Transverse colon (tissue), 4 donors: ENCODE results near the gene HIPK4. TPM values are rescaled to one million over a fixed set of nuclear protein-coding genes. Genes with fewer than 3 reads are reported as not detected.
A peak's percentile ranks its signal among the peaks of the same experiment; 100 is the strongest.

Experiments used
- DNase-seq: peaks from one replicate; pipeline ENCODE4 v3.0.0-alpha.2; 2019
- H3K27ac ChIP-seq, 4 donors: fragments of 200-600 bp; sonication (generic); 2 replicates each; pipeline ENCODE4 v1.5.1; 2016 to 2018; ENCODE audit warnings: inconsistent platforms in 4 of 4
- H3K27me3 ChIP-seq: fragments of 200-600 bp; sonication (generic); 2 replicates; pipeline ENCODE4 v1.5.1; 2017; ENCODE audit warnings: inconsistent platforms
- H3K36me3 ChIP-seq, 4 donors: fragments of 200-600 bp; sonication (generic); 2 replicates each; pipeline ENCODE4 v1.5.1; 2017 to 2019; ENCODE audit warnings: inconsistent platforms in 4 of 4
- H3K4me1 ChIP-seq, 4 donors: fragments of 200-600 bp; sonication (generic); 2 replicates each; pipeline ENCODE4 v1.5.1; 2017 to 2020; ENCODE audit warnings: inconsistent platforms in 4 of 4
- H3K4me3 ChIP-seq, 4 donors: fragments of 200-600 bp; sonication (generic); 1 replicate in 1 of 4; 2 replicates in 3 of 4; pipeline versions ENCODE4 v1.5.1 to v1.6.1; 2017 to 2019; ENCODE audit warnings: inconsistent platforms in 4 of 4
- H3K9me3 ChIP-seq, 2 donors: fragments of 200-600 bp; sonication (generic); 2 replicates each; pipeline ENCODE4 v1.5.1; 2017 to 2019; ENCODE audit warnings: inconsistent platforms in 2 of 2
- CTCF ChIP-seq, 5 experiments: fragments of 200-600 bp in 3 of 5; fragments of 450-650 bp in 2 of 5; sonication (generic) in 3 of 5; IDR thresholded peaks; 1 replicate in 2 of 5; 2 replicates in 3 of 5; pipeline ENCODE4 v1.5.1; 2016 to 2017; ENCODE audit warnings: antibody characterized with exemption in 5 of 5, inconsistent platforms in 3 of 5, mild to moderate bottlenecking in 2 of 5, moderate library complexity in 1 of 5
- EP300 ChIP-seq: sonication (generic); formaldehyde crosslinking; IDR thresholded peaks from one replicate; pipeline ENCODE4 v1.6.1; 2017; ENCODE audit warnings: antibody characterized with exemption, low read depth
- POLR2A ChIP-seq: fragments of 450-650 bp; IDR thresholded peaks from one replicate; pipeline ENCODE4 v1.6.1; 2016; ENCODE audit warnings: antibody characterized with exemption, mild to moderate bottlenecking, moderate library complexity
- POLR2AphosphoS5 ChIP-seq, 3 donors: sonication (generic); formaldehyde crosslinking; IDR thresholded peaks; one replicate each; pipeline ENCODE4 v1.6.1; 2016; ENCODE audit warnings: antibody characterized with exemption in 3 of 3
- WGBS, 2 donors: methylation state at CpG; one replicate each; pipeline ENCODE4 v1.1.5; 2018; ENCODE audit warnings: low coverage in 1 of 2; 5-methylcytosine and 5-hydroxymethylcytosine counted together
- in situ Hi-C, 4 donors: fragments of 200-750 bp; cut with MboI; loops; one replicate each; pipeline versions ENCODE4 v1.15.0 to v1.15.1; 2017; ENCODE audit warnings: low sequenced_read_pairs in 3 of 4, low pct_ligation_motif_present in 1 of 4, low pct_unique_long_range_greater_than_20kb in 1 of 4
- intact Hi-C: fragments of 100-400 bp; cut with DNase I; formaldehyde crosslinking; loops from one replicate; pipeline ENCODE4 v1.15.1; 2023; ENCODE audit warnings: low total_unique reads
- total RNA-seq, 4 donors: library from RNA; depleted of rRNA; stranded (reverse); fragments of >200 nt; gene quantifications; one replicate each; pipeline ENCODE4 v1.1.0, GENCODE V29; 2016

The HIPK4 gene
- total RNA-seq, 4 donors from 2014 or later: 0.48 TPM; not detected in 3

- Histone ChIP-seq H3K27ac (no peak overlapping the region), H3K27me3 (no peaks in the 10 kb centered on the region), H3K9me3 (no peaks in the 10 kb centered on the region), H3K4me3 (no peak overlapping the region), H3K4me1 (peaks cover 0 to 4% (median 0%) of the 10 kb centered on the region in 4 donors), H3K36me3 (no peaks in the 10 kb centered on the region)
- WGBS, 2 donors: 67 to 85% methylated on average over 1 to 3 of the region's 3 CpGs
- TF ChIP-seq POLR2AphosphoS5 (IDR thresholded peaks at IDR 0.05): no peak
- no peak for TF ChIP-seq EP300
- no peak for TF ChIP-seq CTCF (IDR thresholded peaks at IDR 0.05)
- TF ChIP-seq POLR2A: no peak
- in situ Hi-C loops (no loop called here), intact Hi-C loops (no loop called here)
- DNase-seq: no peak
Measured at GRCh38 chr19:40357640-40358039, 32.3 kb downstream of the HIPK4 start.

GRCh38 chr19:40356681-40357595 lies 33.0 kb downstream of the HIPK4 start:
- Histone ChIP-seq H3K27ac (no peak overlapping the region), H3K27me3 (no peaks in the 10 kb centered on the region), H3K4me3 (no peak overlapping the region), H3K36me3 (no peaks in the 10 kb centered on the region), H3K4me1 (peaks cover 0 to 4% (median 0%) of the 10 kb centered on the region in 4 donors), H3K9me3 (no peaks in the 10 kb centered on the region)
- in situ Hi-C loops: no loop called here
- no peak for DNase-seq
- intact Hi-C loops: no loop called here
- no peak for TF ChIP-seq CTCF (IDR thresholded peaks at IDR 0.05)
- TF ChIP-seq EP300: no peak
- no peak for TF ChIP-seq POLR2A
- TF ChIP-seq POLR2AphosphoS5 (IDR thresholded peaks at IDR 0.05): no peak
- WGBS, 2 donors: 90 to 93% methylated on average over 5 to 6 of the region's 6 CpGs

GRCh38 chr19:40355975-40356680 lies 33.9 kb downstream of the HIPK4 start:
- no peaks in the 10 kb centered on the region for H3K36me3 ChIP-seq
- H3K4me3 ChIP-seq: no peak overlapping the region
- WGBS, 2 donors: 79 to 88% methylated on average over 6 to 9 of the region's 9 CpGs
- in situ Hi-C loops: no loop called here
- DNase-seq: no peak
- TF ChIP-seq CTCF (IDR thresholded peaks at IDR 0.05) (no peak), POLR2A (no peak), POLR2AphosphoS5 (IDR thresholded peaks at IDR 0.05) (no peak), EP300 (no peak)
- H3K27me3 ChIP-seq: no peaks in the 10 kb centered on the region
- peaks cover 0 to 4% (median 0%) of the 10 kb centered on the region in 4 donors for H3K4me1 ChIP-seq
- no peak overlapping the region for H3K27ac ChIP-seq
- intact Hi-C loops: no loop called here
- H3K9me3 ChIP-seq: no peaks in the 10 kb centered on the region

- no peaks in the 10 kb centered on the region for H3K36me3 ChIP-seq
- H3K4me1 ChIP-seq: peaks cover 11 to 22% (median 18%) of the 10 kb centered on the region in 4 donors
- no peak for DNase-seq
- 10 to 22% methylated on average over 17 of the region's 17 CpGs for WGBS, 2 donors
- peak overlapping the region; percentile 59 to 95 (median 77) for H3K4me3 ChIP-seq
- intact Hi-C loops (no loop called here), in situ Hi-C loops (no loop called here)
- no peaks in the 10 kb centered on the region for H3K9me3 ChIP-seq
- TF ChIP-seq CTCF (IDR thresholded peaks at IDR 0.05) (no peak), POLR2AphosphoS5 (IDR thresholded peaks at IDR 0.05) (no peak), EP300 (no peak), POLR2A (no peak)
- peak overlapping the region; percentile 81 to 88 (median 84) for H3K27ac ChIP-seq
- no peaks in the 10 kb centered on the region for H3K27me3 ChIP-seq
Measured at GRCh38 chr19:40348961-40349507, 40.9 kb downstream of the HIPK4 start.
